ENCODE results near the gene CDK16.

GRCh38 chrX:47208108-47208507, 10.4 kb upstream of the CDK16 start:
- TF ChIP-seq POLR2A (IDR thresholded peaks at IDR 0.05): no peak
- TF ChIP-seq CTCF (IDR thresholded peaks at IDR 0.05): no peak
- no peak for TF ChIP-seq POLR2AphosphoS5 (IDR thresholded peaks at IDR 0.05)

Data from stomach (tissue), 4 donors.